Measurements from ENCODE around the gene MCRIP1.

DNA sequence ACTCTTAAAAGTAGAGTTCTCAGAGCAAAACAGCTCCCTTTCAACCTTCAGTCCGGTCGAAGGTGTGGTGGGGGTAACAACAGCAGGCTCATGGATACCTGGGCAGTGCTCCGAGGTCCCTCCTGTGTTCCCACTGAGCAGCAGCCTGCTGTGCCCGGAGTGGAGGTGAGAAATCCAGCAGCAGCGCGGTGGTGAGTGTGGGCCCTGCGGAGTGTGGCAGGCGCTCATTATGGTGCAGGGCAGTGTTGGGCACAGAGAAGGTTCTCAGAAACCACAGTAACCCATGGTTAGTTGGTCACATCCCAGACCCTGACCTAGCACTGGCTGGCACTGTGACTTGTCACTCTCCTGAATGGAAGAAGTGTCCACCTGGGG is 32.3 kb upstream of the MCRIP1 start:
- TF ChIP-seq, protein P1, sequence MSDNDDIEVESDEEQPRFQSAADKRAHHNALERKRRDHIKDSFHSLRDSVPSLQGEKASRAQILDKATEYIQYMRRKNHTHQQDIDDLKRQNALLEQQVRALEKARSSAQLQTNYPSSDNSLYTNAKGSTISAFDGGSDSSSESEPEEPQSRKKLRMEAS (CRISPR knock-in tag; IDR thresholded peaks at IDR 0.05), result no peak
- TF ChIP-seq MYBL2 (CRISPR knock-in tag; IDR thresholded peaks at IDR 0.05) (no peak), GABPB1 (CRISPR knock-in tag; IDR thresholded peaks at IDR 0.05) (no peak), CBFB (CRISPR knock-in tag; IDR thresholded peaks at IDR 0.05; ENCODE audit: low read depth) (no peak)
- TF ChIP-seq, protein P2, sequence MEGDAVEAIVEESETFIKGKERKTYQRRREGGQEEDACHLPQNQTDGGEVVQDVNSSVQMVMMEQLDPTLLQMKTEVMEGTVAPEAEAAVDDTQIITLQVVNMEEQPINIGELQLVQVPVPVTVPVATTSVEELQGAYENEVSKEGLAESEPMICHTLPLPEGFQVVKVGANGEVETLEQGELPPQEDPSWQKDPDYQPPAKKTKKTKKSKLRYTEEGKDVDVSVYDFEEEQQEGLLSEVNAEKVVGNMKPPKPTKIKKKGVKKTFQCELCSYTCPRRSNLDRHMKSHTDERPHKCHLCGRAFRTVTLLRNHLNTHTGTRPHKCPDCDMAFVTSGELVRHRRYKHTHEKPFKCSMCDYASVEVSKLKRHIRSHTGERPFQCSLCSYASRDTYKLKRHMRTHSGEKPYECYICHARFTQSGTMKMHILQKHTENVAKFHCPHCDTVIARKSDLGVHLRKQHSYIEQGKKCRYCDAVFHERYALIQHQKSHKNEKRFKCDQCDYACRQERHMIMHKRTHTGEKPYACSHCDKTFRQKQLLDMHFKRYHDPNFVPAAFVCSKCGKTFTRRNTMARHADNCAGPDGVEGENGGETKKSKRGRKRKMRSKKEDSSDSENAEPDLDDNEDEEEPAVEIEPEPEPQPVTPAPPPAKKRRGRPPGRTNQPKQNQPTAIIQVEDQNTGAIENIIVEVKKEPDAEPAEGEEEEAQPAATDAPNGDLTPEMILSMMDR (IDR thresholded peaks at IDR 0.05), result no peak
- TF ChIP-seq, protein P3, sequence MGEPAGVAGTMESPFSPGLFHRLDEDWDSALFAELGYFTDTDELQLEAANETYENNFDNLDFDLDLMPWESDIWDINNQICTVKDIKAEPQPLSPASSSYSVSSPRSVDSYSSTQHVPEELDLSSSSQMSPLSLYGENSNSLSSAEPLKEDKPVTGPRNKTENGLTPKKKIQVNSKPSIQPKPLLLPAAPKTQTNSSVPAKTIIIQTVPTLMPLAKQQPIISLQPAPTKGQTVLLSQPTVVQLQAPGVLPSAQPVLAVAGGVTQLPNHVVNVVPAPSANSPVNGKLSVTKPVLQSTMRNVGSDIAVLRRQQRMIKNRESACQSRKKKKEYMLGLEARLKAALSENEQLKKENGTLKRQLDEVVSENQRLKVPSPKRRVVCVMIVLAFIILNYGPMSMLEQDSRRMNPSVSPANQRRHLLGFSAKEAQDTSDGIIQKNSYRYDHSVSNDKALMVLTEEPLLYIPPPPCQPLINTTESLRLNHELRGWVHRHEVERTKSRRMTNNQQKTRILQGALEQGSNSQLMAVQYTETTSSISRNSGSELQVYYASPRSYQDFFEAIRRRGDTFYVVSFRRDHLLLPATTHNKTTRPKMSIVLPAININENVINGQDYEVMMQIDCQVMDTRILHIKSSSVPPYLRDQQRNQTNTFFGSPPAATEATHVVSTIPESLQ (CRISPR knock-in tag; IDR thresholded peaks at IDR 0.05), result no peak
